ENCODE results near the gene TBC1D4.

The TBC1D4 gene

DNA sequence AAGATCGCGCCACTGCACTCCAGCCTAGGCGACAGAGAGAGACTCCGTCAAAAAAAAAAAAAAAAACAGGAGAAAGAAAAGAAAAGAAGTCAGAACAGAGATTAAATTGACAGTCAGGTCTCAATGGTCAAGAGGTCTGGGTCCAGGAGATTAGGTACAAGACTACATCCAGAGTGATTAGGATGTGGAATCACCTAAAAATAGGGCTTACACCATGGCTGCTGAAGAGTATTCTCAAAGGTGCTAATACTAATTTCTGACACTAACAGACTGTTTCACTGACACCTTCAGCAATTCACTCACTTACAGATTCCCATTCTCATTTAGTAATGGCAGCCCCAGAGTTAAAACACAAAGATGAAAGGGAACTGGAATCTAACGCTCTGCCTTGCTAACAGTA, 91.7 kb downstream of the TBC1D4 start:
- no peak for DNase-seq (ENCODE audit: low read depth)

DNA sequence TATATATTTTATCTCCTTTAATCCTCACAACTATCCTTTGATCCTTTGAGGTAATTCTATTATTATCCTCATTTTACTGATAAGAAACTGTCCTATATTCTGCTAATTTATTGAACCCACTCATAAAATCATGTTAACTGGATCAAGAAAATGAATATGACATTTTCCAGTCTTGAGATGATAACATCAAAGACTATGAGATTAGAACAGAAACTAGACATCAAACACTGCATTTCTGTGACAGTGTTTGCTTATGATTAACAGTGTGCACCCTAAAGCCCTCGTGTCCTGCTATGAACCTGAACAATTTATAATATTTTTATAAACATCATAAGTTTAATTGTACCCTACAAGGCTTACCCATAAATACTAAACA, 96.3 kb downstream of the TBC1D4 start:
- no peak for DNase-seq (ENCODE audit: low read depth)

DNA sequence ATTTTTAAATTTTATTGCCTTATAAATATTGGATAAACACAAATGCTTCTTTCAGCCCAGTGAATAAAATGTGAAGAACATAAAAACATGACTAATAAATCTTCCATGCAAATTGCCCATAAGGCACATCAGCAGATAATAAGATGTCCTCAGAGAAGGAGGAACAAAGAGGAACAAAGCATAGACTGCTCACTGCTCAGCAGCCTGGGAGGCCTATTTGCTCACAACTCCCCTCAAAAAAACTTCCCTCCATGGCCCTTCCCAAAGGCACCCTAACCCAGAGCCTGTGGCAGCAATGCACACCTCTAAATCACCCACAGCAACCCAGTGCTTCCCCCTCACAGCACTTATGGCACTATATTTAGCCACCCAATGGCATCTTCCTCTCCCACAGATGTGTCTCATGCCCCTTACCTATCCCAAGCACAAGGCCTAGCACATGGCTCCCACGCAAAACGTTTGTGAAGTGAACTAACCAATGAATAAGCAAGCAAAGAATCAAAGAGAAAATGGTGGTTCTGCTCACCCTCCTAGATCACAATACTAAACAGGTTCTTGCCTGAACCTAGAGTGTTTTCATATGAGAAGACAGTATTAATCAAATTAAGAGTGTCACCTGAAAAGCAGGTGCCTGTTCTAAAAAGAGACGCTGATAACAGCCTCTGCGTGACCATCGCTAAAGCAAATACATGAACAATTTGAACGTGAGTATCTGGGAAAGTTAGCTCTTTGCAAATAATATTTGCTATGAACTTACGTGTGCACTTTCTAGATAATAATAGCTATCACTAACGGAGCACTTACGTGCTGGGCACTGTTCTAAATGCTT, 96.9 kb downstream of the TBC1D4 start:
- no peak for DNase-seq (ENCODE audit: low read depth)

DNA sequence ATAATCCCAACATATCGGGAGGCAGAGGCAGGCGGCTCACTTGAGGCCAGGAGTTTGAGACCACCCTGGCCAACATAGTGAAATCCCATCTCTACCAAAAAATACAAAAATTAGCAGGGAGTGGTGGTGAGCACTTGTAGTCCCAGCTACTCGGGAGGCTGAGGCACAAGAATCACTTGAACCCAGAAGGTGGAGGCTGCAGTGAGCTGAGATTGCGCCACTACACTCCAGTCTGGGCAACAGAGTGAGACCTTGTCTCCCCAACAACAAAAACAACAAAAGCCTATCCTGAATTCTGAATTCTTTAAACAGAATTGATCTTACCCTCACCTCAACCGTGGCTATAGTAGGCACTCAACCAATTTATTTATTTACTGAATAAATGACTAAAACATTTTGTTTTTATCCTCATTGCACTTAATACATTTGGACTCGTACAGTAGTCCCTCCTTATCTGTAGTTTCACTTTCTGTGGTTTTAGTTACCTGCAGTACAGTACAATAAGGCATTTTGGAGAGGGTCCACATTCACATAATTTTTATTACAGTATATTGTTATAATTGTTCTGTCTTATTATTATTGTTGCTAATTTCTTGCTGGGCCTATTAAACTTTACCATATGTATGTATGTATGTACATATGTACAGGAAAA, 98.8 kb downstream of the TBC1D4 start:
- DNase-seq (ENCODE audit: low read depth), result no peak

DNA sequence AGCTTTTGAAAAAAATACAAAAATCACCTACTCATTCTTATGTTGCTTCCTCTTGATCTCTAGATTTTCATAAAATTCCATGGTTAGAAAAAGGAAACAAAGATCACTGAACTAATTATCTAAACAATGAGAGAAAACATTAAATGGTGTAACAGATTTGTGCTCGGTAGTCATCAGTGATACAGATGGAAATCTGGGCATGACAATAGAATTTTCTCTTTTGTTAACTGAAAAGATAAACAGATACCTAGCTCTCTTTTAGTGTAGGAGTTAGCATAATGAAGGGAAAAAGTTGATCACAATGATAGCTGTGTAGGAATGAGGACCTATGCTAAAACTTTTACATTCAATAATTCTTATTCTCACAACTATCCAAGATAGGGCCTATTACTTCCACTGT, 103.7 kb downstream of the TBC1D4 start:
- DNase-seq (ENCODE audit: low read depth), result no peak

DNA sequence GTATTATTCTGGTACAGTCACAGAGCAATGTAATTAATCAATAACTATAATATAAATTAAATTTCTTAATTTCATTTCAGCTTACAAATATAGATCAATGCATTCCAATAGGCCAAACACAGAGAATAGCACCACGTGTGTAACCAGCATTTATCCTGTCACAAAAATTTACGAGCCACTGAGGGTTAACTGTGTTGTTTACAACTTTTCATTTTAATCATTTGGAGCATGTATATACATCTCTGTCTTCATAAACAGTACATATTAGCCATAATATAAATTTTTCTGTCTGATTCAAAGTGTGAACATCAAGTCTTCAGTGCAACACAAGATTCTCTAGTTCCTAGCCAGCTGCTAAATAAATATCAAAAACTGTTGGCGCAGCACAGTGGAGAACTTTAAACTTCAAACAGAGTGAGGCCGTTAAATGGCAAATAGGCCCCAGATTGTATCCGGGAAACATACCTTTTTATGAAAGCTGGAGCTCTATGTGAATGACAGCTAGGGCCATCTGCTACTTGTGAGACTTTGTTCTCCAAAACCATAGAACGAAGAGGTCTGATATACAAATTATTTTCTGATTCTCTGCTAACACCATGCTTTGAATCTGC, 105.1 kb downstream of the TBC1D4 start:
- DNase-seq (ENCODE audit: low read depth), result no peak

DNA sequence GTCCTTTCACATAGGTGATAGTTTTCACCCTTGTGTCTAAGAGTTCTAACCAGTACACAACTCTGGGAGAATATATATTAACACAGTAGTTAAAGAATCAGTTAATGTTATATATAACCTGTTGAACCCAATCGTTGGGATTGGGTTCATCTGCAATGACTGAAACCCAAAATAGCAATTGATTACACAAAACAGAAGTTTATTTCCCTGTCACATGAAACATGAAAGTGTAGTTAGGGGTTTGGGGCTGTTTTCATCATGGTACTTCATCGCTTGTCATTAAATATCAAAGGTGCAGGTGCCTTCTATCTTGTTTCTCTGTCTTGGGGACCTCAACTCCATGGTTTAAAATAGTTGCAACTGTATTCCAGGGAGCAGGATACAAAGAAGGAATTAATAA, 106.6 kb downstream of the TBC1D4 start:
- DNase-seq (ENCODE audit: low read depth), result no peak

DNA sequence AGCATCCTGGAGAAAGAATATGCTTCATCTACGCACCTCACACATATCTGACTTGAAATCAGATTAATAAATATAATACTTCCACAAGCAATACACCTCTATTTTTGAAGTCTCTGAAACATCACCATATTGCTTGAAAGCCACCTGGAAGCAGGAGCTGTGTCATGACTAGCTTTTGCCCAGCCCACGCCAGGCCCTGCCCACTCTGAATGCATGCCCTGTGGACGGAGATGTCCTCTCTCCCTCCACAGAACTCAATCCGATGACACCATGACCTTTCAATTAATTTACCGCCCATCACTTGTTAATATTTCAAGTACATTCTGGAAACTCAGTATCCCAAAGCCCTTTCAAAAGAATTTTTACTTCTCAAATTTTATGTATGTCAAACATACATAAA, 108.0 kb downstream of the TBC1D4 start:
- DNase-seq (ENCODE audit: low read depth), result no peak

DNA sequence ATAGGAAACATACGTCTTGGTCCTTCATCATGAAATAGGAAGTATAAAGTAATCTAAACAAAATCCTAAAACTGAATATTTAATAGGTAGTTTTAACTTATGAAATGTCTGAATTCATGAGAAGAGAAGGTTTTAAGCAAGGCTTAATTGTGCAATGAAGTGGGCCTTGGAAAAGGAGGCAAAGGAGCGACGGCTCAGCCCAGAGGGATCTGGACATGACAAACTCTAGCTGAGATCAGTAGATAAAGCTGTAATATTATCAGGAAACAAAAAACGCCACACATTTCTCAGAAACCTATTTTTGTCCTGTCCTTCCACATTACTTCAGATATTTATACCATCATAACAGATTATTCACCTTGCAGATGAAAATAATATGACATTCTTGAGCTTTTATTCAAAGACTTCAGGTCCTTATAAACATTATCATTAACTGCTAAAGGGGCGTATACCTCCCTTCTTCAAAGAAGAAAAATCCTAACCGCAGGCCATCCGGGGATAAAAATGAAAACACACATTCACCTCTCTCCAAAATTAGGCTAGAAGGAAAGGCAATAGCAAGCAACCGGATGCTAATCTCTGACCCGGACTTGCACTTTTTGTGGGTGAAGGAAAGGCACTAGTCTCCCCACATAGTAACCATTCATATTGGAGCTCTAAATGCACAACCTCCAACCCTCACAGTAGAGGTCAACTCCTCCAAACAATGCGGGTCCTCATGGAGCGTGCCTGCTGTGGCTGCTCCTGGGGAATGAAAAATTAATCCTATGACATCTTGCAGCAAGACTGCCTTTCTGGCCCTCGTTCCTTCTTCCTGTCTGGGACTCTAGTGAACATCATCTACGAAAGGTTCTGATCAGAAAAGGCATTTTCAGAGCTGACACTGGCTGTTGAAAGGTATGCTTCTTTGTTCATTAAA, 108.8 kb downstream of the TBC1D4 start:
- no peak for DNase-seq (ENCODE audit: low read depth)

DNA sequence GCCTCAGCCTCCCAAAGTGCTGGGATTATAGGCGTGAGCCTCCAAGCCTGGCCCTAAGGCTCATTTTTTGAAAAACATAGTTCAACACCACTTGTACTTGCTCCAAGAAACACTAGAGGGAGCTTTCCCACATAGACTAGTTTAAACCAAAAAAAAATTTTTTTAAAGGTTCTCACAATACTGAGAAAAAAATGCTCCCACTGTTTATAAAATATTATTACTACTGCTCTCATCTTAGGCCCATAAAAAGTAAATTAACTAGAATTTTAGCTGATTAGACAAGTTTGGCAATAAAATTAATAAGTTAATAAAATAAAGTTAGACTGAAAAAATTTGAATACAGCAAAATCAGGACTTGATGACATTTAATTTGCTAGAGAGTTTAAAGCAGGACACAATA, 109.5 kb downstream of the TBC1D4 start:
- DNase-seq (ENCODE audit: low read depth), result no peak

DNA sequence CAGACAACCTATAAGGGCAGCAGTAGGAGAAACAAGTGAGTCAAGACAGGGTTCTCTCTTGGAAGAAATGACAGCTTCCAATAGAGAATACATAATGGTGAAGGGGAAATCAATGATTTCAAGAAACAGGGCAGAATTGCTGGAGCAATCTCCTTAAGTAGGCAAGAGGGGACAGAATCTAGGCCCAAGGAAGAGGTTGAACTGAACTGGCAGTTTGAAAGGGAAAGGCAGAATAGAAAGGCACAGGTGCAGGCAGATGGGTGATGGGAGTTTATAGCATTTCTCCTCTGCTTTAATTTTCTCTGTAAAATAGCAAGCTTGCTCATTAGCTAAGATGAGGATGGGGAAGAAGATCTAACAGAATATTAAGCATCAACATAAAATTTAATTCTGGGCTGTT, 110.8 kb downstream of the TBC1D4 start:
- no peak for DNase-seq (ENCODE audit: low read depth)

DNA sequence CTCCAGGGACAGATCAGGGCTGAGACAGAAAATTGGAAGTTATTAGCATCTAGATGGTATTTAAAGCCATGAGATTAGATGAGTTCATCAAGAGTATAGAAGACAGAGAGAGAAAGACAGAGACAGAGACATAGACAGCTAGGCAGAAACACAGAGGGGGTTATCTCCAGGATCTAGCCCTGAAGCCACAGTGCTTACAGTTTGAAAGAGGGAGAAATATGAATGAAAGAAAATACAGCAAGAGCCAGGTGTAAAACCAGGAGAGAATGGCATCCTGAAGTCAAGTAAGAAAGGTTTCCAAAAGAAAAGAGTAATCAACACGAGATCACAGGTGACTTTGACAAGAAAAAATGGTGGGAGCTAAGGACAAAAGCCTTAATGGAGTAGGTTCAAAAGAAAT, 111.2 kb downstream of the TBC1D4 start:
- DNase-seq (ENCODE audit: low read depth), result no peak

DNA sequence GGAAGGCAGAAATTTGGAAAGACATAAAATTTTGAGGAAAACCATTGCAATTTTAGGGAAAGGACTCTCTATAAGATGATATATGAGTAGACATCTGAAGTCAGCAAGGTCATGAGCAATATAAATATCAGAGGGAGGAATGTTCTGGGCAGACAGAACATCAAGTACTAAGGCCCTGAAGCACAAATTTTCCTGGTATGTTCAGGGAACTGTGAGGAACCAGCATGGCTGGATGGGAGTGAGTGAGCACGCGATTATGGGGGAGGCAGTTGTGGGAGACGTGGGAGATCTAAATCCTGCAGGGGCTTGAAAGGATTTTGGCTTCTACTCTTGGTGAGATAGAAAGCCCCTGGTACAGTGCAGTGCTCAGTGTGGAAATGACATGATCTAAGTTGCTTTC, 112.0 kb downstream of the TBC1D4 start:
- no peak for DNase-seq (ENCODE audit: low read depth)

DNA sequence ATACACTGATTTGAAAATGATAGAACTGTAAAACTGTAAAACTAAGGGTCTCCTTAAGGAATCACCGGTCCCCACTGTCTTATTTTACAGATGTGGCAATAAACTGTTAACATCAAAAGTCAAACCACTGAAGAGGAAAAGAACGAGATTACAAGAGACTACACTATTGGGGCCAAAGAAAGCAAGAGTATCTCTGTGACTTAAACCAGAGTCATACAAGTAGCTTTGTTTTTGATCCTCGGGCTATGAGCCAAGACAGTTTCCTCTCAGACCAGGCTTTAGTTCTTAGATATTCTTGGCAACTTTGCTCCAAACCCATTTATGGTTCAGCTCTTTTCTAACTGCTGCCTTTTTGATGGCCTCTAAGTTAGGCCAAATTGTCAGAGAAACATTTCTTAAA, 113.8 kb downstream of the TBC1D4 start:
- peak; percentile 74 for DNase-seq (ENCODE audit: low read depth)

DNA sequence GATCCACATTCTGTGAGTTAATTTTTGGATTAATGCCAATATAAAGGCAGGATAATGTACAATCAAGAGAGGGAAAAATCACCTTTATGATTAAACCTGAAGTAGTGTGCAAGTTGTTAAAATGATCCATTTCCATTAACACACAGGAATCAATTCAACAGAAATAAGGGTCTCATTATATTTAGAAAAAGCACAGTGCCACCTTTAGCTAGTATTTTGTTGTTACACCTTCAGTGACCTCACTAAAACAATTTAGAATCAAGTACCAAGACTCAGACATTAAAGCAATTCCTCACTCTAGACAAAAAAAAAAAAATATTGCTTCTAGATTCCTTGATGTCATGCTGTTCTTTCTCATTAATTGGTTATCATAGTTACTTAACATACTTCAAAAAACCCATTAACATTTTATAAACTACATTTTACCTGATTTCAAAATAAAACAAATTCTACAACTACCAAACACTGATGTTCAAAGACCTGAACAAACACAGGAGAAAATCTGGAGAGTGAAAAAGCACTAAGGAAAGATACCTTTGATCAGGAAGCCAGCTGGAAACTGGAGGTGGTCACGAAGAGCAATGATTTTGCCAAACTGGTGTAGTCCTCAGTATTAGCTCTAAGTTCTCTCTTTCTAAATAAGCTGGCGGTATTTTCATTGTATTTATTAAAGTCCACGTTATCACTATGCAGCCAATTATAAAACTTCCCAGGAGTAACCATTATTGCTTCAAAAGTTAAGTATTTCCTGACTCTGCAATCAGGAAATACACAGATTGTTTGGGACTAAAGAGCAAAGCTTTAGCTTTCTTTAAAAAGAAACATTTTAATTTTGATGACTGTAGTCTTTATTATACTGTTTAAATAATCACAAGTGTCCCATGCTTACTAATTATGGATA, 115.3 kb downstream of the TBC1D4 start:
- DNase-seq (ENCODE audit: low read depth), result no peak

DNA sequence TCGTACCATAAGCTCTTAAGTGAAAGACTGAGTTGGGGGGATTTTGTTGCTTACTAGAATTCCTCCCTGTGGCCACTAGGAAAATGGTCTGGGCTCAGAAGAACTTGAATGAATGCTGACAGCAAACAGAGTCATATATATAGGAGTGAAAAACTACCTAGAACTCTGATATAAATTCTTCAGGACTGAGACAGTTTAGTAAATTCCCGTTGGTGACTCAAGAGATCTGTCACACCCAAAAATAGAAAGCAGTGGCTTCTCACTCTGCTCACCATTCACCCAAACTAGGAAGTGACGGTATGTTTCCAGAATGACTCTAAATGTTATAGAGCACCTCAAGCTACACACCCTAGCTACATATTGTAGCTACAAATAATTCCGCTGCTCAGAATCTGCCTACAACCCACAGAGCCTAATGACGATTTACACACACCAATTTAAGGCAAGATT, 116.2 kb downstream of the TBC1D4 start:
- peak; percentile 81 for DNase-seq (ENCODE audit: low read depth)

DNA sequence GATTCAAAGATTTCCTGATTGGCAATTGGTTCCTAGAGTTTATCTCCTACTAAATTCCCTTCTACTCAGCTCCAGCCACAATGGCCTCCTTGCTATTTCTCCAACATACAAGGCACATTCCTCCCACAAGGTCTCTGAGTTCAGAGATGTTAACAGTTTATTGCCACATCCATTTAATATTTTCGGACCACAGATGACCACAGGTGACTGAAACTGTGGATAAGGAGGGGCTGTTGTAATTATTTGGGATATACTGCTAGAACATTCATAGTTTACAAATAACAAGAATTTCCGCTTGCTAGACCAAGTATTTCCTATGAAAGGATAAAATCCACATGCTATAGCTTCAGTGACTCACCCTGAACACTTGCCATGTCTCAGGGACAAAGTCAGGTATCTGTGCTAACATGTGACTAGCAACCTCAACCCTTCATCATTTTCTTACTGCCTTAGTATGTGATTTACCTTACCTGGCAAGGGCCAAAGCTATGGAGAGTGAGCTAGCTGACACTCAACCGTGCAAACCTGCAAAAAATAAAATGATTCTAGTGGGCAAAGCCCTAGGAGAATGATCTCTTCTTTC, 117.7 kb downstream of the TBC1D4 start:
- DNase-seq (ENCODE audit: low read depth), result no peak

DNA sequence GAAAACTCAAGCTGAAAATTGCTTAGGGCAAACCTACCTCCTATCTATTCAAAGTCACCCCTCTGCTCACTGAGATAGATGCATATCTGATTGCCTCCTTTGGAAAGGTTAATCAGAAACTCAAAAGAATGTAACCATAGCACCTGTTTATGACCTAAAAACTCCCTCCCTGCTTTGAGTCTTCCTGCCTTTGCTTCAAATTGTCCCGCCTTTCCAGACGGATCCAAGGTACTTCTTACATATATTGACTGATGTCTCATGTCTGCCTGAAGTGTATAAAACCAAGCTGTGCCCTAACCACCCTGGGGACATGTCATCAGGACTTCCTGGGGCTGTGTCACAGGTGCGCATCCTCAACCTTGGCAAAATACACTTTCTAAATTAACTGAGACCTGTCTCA, 118.6 kb downstream of the TBC1D4 start:
- DNase-seq (ENCODE audit: low read depth), result no peak

DNA sequence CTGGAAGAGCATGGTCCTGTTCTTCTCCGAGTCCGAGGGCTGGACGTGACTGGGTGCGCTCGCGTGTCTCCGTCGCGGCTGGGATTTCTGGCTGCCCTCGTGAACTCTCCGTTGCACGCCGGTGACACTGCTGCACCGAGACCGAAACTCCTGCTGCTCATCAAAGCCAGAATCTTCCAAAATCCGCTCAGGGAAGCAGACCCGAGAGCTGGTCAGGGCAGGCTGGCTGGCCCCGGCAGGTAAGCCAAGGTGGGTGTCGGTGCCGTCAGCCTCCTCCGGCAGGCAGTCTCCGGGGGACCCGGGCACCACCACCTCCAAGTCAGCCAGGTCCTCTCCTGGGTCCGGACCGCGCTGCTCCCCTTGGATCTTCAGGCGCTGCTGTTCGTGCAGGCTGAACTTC, 119.9 kb downstream of the TBC1D4 start:
- no peak for DNase-seq (ENCODE audit: low read depth)

DNA sequence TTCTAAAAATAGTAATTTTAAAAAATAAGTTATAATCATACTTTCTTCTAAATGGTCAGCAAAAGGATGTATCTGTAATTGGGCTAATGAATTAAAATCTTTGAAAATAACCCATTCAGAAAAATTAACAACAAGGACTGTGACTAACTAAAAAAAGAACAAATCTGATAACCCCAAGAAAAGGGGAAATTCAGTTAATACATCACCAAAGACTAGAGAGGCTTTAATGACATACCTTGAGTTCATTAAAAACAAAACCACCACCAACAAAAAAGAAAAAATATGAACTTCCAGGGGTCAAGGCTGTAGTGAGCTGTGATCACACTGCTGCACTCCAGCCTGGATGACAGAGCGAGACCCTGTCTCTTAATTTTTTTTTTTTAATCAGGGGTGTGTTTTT, 121.8 kb downstream of the TBC1D4 start:
- no peak for DNase-seq (ENCODE audit: low read depth)

DNA sequence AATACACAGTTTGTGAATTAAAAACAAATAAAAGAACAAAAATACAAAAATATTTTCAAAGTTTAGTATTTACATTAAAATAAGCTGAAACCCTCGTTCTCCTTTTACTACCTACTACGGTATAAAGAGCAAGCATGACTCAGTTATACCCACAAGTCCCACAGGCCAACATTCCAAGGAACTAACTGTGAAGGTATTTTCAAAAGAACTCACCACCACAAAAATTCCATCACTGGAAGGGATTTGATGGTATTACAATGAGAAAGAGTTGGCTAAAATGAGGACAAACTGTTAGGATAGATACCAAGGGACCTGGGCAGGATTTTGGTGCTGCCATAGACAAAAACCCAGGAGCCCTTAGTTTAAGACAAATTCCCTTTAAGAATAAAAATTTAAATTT, 122.7 kb downstream of the TBC1D4 start:
- peak; percentile 84 for DNase-seq (ENCODE audit: low read depth)

All from non-pigmented ciliary epithelial cell (primary cell).